ENCODE measurements around the gene NRG2. TPM values are rescaled to one million over a fixed set of nuclear protein-coding genes. Genes with fewer than 3 reads are reported as not detected.

Gene NRG2
- total and polyA plus RNA-seq, 2 experiments from 2014 or later = 13.5 to 20.7 TPM

DNA sequence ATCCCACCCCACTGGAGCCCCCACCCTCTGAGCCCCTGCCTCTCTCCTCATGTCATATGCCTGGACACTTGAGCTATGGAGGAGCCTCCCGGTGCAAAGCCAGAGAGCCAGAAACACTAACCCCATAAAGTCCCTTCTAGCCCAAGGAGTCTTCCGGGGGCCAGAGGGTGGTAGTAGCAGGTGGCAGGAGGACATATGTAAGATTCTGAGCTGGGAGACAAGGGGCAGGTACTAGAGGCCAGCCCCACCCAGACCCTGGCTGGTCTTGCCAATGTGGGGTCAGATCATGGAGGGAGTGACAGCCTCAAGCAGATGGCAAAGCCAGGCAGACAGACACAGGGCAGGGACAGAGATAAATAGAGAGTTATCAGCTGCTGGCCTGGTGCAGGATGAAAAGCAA is 184.1 kb downstream of the NRG2 start:
- no peaks in the 10 kb centered on the region for H3K36me3 ChIP-seq
- no peak overlapping the region for H3K4me3 ChIP-seq
- H3K9me3 ChIP-seq (ENCODE audit: low read depth) = no peaks in the 10 kb centered on the region
- DNase-seq (ENCODE audit: low read depth in 1 of 2, low spot score in 1 of 2) = no peak
- H3K27me3 ChIP-seq = no peaks in the 10 kb centered on the region
- TF ChIP-seq, protein P1, sequence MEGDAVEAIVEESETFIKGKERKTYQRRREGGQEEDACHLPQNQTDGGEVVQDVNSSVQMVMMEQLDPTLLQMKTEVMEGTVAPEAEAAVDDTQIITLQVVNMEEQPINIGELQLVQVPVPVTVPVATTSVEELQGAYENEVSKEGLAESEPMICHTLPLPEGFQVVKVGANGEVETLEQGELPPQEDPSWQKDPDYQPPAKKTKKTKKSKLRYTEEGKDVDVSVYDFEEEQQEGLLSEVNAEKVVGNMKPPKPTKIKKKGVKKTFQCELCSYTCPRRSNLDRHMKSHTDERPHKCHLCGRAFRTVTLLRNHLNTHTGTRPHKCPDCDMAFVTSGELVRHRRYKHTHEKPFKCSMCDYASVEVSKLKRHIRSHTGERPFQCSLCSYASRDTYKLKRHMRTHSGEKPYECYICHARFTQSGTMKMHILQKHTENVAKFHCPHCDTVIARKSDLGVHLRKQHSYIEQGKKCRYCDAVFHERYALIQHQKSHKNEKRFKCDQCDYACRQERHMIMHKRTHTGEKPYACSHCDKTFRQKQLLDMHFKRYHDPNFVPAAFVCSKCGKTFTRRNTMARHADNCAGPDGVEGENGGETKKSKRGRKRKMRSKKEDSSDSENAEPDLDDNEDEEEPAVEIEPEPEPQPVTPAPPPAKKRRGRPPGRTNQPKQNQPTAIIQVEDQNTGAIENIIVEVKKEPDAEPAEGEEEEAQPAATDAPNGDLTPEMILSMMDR (IDR thresholded peaks at IDR 0.05; ENCODE audit: low read depth, low read length) = no peak
- no peak overlapping the region for H3K27ac ChIP-seq
- H3K4me1 ChIP-seq (ENCODE audit: low read depth) = no peaks in the 10 kb centered on the region

DNA sequence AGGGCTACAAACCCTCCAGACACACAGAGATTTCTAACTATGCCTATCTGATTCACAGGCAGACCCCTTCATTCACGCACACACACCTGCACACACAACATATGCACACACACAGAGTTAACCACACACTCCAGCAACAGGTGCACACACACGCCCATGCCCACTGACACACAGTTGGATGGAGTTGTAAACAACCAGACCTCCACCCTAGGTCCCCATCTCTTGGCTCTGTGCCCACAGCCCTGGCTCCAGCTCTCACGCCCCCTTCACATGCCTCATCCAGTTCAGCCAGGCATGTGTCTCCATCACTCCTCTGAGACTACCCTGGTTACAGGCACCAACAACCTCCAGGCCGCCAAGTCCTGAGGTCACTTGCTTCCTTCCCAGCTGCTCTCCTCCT is 186.4 kb downstream of the NRG2 start:
- no peaks in the 10 kb centered on the region for H3K27me3 ChIP-seq
- TF ChIP-seq, protein P1 (IDR thresholded peaks at IDR 0.05; ENCODE audit: low read depth, low read length) = no peak
- no peak for DNase-seq (ENCODE audit: low read depth in 1 of 2, low spot score in 1 of 2)

DNA sequence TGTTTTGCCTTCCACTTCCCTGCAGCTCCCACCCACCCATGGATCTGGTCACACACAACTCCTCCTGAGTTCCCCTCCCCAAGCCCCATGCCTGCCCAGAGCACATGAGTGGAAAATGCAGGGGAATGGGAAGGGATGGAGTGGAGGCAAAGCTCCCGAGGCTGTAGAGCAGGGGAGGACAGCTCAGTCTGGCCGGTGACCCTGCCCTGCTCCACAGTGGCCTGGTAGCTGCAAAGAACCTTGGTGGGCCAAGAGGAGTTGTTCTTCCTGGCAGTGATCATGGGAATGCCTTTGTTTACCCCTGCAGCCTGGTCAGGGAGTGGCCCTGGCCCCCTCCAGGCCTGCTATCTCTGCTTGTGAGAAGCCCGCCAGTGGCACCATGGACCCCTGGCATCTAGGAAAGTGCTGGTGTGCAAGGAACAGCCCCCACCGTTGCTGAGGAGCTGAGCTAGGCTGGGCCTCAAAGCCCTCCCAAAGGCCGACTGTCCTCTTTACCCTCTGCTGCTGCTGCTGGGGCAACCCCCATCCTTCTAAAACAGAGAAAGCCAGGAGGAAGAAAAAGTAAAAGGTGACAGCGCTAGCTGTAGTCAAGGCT is 187.1 kb downstream of the NRG2 start:
- no peak for DNase-seq (ENCODE audit: low read depth in 1 of 2, low spot score in 1 of 2)
- H3K27me3 ChIP-seq = no peaks in the 10 kb centered on the region
- H3K36me3 ChIP-seq = peaks cover 13% of the 10 kb centered on the region
- H3K9me3 ChIP-seq (ENCODE audit: low read depth) = no peaks in the 10 kb centered on the region
- no peaks in the 10 kb centered on the region for H3K4me1 ChIP-seq (ENCODE audit: low read depth)
- TF ChIP-seq, protein P1 (IDR thresholded peaks at IDR 0.05; ENCODE audit: low read depth, low read length) = no peak
- no peak overlapping the region for H3K27ac ChIP-seq
- H3K4me3 ChIP-seq = no peak overlapping the region

More for the DNA sequence above, 186.4 kb downstream of the NRG2 start:
- Histone ChIP-seq H3K4me1 (ENCODE audit: low read depth) (no peaks in the 10 kb centered on the region), H3K4me3 (no peak overlapping the region), H3K9me3 (ENCODE audit: low read depth) (no peaks in the 10 kb centered on the region), H3K27ac (no peak overlapping the region), H3K36me3 (peaks cover 8% of the 10 kb centered on the region)

DNA sequence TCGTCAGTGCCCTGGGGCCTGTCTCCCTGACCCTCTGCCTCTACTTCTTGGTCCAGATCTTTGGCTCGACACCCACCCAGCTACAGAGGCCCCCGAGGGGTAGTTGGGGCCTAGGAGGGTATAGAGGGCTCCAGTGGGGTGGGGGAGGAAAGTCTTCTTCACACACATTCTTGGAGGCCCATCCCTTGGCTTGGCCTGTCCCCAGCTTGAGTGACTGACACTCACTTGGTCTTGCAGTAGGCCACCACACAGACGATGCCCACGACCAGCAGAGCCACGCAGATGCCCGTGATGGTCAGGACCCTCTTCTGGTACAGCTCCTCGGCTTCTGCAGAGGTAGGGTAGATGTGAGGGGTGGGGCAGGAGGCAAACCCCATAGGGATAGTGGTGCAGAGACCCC is 187.6 kb downstream of the NRG2 start:
- Histone ChIP-seq H3K9me3 (ENCODE audit: low read depth) (no peaks in the 10 kb centered on the region), H3K4me3 (no peak overlapping the region), H3K4me1 (ENCODE audit: low read depth) (no peaks in the 10 kb centered on the region), H3K27ac (no peak overlapping the region), H3K36me3 (peaks cover 14% of the 10 kb centered on the region), H3K27me3 (peaks cover 2% of the 10 kb centered on the region)
- TF ChIP-seq, protein P1 (IDR thresholded peaks at IDR 0.05; ENCODE audit: low read depth, low read length) = no peak
- DNase-seq (ENCODE audit: low read depth in 1 of 2, low spot score in 1 of 2) = no peak

DNA sequence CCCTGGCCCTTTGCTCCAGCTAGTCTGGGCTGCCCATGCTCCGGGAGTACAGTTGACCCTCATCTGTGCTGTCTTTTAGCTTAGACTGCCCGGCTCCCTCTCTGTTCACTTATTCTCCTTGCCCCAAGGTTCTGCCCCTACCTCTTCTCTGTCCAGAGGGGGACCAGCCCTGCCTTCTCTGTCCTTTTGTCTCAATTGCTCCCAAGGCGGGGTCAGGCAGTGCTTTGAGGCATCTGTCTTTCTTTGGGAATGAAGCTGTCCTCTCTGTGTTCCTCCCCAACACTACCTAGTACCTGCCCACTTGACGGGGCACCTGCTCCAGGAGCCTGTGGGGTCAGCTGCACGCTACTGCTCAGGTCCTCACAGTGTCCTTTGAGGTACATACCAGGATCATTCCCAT is 188.1 kb downstream of the NRG2 start:
- no peak for DNase-seq (ENCODE audit: low read depth in 1 of 2, low spot score in 1 of 2)
- no peak overlapping the region for H3K4me3 ChIP-seq
- peaks cover 14% of the 10 kb centered on the region for H3K36me3 ChIP-seq
- no peak overlapping the region for H3K27ac ChIP-seq
- H3K9me3 ChIP-seq (ENCODE audit: low read depth) = no peaks in the 10 kb centered on the region
- H3K4me1 ChIP-seq (ENCODE audit: low read depth) = no peaks in the 10 kb centered on the region
- TF ChIP-seq, protein P1 (IDR thresholded peaks at IDR 0.05; ENCODE audit: low read depth, low read length) = no peak
- peaks cover 7% of the 10 kb centered on the region for H3K27me3 ChIP-seq

All from cardiac muscle cell (in vitro differentiated cells and primary cell).